K562 (cell line): ENCODE data around the gene CAMK1D. TPM values are rescaled to one million over a fixed set of nuclear protein-coding genes. Genes with fewer than 3 reads are reported as not detected.

Source experiments
- DMBX1 ChIP-seq: fragments of 250-450 bp; sonication (Bioruptor Pico); IDR thresholded peaks from 2 replicates; pipeline ENCODE4 v1.8.0; 2022; ENCODE audit warnings: inconsistent platforms, mild to moderate bottlenecking, moderate library complexity, borderline replicate concordance
- GABPA ChIP-seq: fragments of 200-800 bp; sonication (Bioruptor generic); conservative IDR thresholded peaks from 2 replicates; pipeline ENCODE4 v1.6.1; 2016; ENCODE audit warnings: low read depth, missing genetic modification characterization, missing compliant biosample characterization
- IRF2 ChIP-seq: sonication (generic); formaldehyde crosslinking; IDR thresholded peaks from 2 replicates; pipeline ENCODE4 v1.8.1; 2022; ENCODE audit warnings: mild to moderate bottlenecking, missing genetic modification reagents
- RB1 ChIP-seq: fragments of 450-650 bp; IDR thresholded peaks from 2 replicates; pipeline ENCODE4 v1.6.1; 2017; ENCODE audit warnings: low read depth, mild to moderate bottlenecking
- RBM39 ChIP-seq: fragments of 200-400 bp; formaldehyde crosslinking; optimal IDR thresholded peaks from 2 replicates; pipeline ENCODE3; 2018; ENCODE audit warnings: low read depth, low read length
- ZBTB7A ChIP-seq: IDR thresholded peaks from 2 replicates; pipeline ENCODE4 v1.6.1; 2011; ENCODE audit warnings: low read depth, mild to moderate bottlenecking, low read length, moderate library complexity, borderline replicate concordance; ENCODE audit not compliant: control insufficient read depth
- polyA plus RNA-seq, 8 experiments: library from polyadenylated mRNA; depleted of rRNA in 4 of 8; stranded (reverse) in 5 of 8; unstranded in 3 of 8; fragments of >200 nt; fragmentation: Nextera tagmentation in 2 of 8; fragmentation: Illumina TruSeq in 1 of 8; extraction: Ambion mirVana in 2 of 8; extraction: Trizol in 1 of 8; gene quantifications; 2 replicates each; pipeline versions ENCODE4 v1.2.1 to v1.2.3, GENCODE V29; 2011 to 2014; ENCODE audit warnings: inconsistent platforms in 1 of 8, missing spikeins in 1 of 8
- total RNA-seq, 7 experiments: library from RNA; depleted of rRNA in 6 of 7; stranded (reverse); fragments of >200 nt in 6 of 7; fragmentation: Illumina TruSeq in 2 of 7; extraction: Trizol in 2 of 7; gene quantifications; 2 replicates each; pipeline versions ENCODE4 v1.2.1 to v1.2.3, GENCODE V29; 2011 to 2021; ENCODE audit warnings: low replicate concordance in 1 of 7
- TF ChIP-seq, protein P1 (sequence below): sonication (generic); formaldehyde crosslinking; IDR thresholded peaks from 2 replicates; pipeline ENCODE4 v1.8.0; 2022; ENCODE audit warnings: mild to moderate bottlenecking, missing genetic modification reagents
- TF ChIP-seq, protein P2 (sequence below): fragments of 250-450 bp; sonication (Bioruptor Pico); IDR thresholded peaks from 2 replicates; pipeline ENCODE4 v1.5.1; 2021; ENCODE audit warnings: mild to moderate bottlenecking
- TF ChIP-seq, protein P3 (sequence below): fragments of 450-650 bp; formaldehyde crosslinking; conservative IDR thresholded peaks from 2 replicates; pipeline ENCODE4 v1.4.0; 2022; ENCODE audit warnings: mild to moderate bottlenecking, missing genetic modification characterization
- TF ChIP-seq, protein P4 (sequence below): fragments of 450-650 bp; IDR thresholded peaks from 2 replicates; pipeline ENCODE4 v1.6.1; 2016; ENCODE audit warnings: low read depth, mild to moderate bottlenecking, moderate library complexity
- TF ChIP-seq, protein P5 (sequence below), 3 experiments: IDR thresholded peaks in 2 of 3; conservative IDR thresholded peaks in 1 of 3; 2 replicates each; pipeline ENCODE4 v1.5.1; 2011 to 2012; ENCODE audit warnings: low read length in 3 of 3, mild to moderate bottlenecking in 3 of 3, control low read depth in 2 of 3, improper control_type of control experiment in 1 of 3, inconsistent platforms in 1 of 3, low read depth in 1 of 3, mixed read lengths in 1 of 3, moderate library complexity in 1 of 3; ENCODE audit not compliant: insufficient read depth in 2 of 3
- TF ChIP-seq, protein P6 (sequence below): fragments of 200-800 bp; sonication (Bioruptor generic); IDR thresholded peaks from 2 replicates; pipeline ENCODE4 v1.6.1; 2017; ENCODE audit warnings: missing genetic modification characterization, missing compliant biosample characterization

The CAMK1D gene
- total and polyA plus RNA-seq, 9 of the 15 experiments (the other 6 are each of a cell fraction or from before 2014, with no cell fraction given), result 0.12 to 0.24 (median 0.20) TPM; not detected in 5

DNA sequence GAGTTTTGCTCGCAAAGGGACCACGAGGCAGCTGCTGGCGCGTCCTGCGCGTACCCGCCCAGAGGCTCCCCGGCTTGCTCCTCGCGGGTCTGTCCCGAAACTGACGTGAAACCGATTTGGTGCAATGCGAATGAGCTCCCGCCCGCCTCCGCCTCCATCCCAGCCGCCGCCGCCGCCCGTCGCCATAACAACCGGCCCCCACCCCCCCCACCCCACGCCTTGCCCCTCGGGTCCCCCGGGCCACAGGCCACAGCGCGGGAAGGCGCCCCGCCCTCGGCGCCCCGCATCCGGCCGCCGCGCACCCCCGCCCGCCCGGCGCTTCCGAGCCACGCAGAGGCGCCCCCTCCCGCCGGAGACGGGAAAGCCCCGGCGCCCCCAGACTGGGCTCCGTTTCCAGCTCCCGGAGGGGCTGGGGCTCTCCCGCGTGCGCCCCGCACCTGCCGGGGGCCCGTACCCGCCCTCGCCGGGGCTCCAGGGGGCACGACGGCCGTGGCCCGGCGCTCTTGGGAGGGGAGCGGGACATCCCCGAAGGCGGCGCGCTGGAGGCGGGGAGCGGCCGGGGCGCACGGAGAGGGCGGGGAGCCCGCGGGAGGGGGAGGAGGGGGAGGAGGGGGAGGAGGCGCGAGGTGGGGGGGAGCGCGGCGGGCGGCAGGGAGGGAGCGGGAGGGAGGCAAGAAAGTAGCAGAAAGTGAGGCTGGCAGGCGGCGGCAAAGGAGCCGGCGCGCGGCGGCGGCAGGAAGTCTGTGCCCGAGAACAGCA, at the start of gene CAMK1D (continued):
- TF ChIP-seq, protein P1, sequence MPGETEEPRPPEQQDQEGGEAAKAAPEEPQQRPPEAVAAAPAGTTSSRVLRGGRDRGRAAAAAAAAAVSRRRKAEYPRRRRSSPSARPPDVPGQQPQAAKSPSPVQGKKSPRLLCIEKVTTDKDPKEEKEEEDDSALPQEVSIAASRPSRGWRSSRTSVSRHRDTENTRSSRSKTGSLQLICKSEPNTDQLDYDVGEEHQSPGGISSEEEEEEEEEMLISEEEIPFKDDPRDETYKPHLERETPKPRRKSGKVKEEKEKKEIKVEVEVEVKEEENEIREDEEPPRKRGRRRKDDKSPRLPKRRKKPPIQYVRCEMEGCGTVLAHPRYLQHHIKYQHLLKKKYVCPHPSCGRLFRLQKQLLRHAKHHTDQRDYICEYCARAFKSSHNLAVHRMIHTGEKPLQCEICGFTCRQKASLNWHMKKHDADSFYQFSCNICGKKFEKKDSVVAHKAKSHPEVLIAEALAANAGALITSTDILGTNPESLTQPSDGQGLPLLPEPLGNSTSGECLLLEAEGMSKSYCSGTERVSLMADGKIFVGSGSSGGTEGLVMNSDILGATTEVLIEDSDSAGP, result no peak
- TF ChIP-seq IRF2 (CRISPR knock-in tag) (no peak), ZBTB7A (peak; percentile 64; the same call in 1 of the 2 replicates), GABPA (tag) (peak; percentile 54), DMBX1 (CRISPR knock-in tag) (no peak), RBM39 (no peak), RB1 (peak; percentile 82)
- TF ChIP-seq, protein P2, sequence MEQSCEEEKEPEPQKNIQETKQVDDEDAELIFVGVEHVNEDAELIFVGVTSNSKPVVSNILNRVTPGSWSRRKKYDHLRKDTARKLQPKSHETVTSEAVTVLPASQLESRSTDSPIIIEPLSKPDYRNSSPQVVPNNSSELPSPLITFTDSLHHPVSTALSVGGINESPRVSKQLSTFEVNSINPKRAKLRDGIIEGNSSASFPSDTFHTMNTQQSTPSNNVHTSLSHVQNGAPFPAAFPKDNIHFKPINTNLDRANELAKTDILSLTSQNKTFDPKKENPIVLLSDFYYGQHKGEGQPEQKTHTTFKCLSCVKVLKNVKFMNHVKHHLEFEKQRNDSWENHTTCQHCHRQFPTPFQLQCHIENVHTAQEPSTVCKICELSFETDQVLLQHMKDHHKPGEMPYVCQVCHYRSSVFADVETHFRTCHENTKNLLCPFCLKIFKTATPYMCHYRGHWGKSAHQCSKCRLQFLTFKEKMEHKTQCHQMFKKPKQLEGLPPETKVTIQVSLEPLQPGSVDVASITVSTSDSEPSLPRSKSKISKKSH, result no peak
- TF ChIP-seq, protein P3, sequence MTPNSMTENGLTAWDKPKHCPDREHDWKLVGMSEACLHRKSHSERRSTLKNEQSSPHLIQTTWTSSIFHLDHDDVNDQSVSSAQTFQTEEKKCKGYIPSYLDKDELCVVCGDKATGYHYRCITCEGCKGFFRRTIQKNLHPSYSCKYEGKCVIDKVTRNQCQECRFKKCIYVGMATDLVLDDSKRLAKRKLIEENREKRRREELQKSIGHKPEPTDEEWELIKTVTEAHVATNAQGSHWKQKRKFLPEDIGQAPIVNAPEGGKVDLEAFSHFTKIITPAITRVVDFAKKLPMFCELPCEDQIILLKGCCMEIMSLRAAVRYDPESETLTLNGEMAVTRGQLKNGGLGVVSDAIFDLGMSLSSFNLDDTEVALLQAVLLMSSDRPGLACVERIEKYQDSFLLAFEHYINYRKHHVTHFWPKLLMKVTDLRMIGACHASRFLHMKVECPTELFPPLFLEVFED, result no peak
- TF ChIP-seq, protein P4, sequence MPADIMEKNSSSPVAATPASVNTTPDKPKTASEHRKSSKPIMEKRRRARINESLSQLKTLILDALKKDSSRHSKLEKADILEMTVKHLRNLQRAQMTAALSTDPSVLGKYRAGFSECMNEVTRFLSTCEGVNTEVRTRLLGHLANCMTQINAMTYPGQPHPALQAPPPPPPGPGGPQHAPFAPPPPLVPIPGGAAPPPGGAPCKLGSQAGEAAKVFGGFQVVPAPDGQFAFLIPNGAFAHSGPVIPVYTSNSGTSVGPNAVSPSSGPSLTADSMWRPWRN, result no peak
- TF ChIP-seq, protein P5, sequence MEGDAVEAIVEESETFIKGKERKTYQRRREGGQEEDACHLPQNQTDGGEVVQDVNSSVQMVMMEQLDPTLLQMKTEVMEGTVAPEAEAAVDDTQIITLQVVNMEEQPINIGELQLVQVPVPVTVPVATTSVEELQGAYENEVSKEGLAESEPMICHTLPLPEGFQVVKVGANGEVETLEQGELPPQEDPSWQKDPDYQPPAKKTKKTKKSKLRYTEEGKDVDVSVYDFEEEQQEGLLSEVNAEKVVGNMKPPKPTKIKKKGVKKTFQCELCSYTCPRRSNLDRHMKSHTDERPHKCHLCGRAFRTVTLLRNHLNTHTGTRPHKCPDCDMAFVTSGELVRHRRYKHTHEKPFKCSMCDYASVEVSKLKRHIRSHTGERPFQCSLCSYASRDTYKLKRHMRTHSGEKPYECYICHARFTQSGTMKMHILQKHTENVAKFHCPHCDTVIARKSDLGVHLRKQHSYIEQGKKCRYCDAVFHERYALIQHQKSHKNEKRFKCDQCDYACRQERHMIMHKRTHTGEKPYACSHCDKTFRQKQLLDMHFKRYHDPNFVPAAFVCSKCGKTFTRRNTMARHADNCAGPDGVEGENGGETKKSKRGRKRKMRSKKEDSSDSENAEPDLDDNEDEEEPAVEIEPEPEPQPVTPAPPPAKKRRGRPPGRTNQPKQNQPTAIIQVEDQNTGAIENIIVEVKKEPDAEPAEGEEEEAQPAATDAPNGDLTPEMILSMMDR (IDR thresholded peaks at IDR 0.05 in 2 of 3, conservative IDR thresholded peaks at IDR 0.05 in 1 of 3; ENCODE audit: insufficient read depth in 2 of 3, low read depth in 1 of 3, low read length in 3 of 3), result peak; percentile 34 to 44 (median 38); a peak in 4 of 6 replicates
- TF ChIP-seq, protein P6, sequence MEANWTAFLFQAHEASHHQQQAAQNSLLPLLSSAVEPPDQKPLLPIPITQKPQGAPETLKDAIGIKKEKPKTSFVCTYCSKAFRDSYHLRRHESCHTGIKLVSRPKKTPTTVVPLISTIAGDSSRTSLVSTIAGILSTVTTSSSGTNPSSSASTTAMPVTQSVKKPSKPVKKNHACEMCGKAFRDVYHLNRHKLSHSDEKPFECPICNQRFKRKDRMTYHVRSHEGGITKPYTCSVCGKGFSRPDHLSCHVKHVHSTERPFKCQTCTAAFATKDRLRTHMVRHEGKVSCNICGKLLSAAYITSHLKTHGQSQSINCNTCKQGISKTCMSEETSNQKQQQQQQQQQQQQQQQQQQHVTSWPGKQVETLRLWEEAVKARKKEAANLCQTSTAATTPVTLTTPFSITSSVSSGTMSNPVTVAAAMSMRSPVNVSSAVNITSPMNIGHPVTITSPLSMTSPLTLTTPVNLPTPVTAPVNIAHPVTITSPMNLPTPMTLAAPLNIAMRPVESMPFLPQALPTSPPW, result peak; percentile 91
